Dermis microvascular lymphatic vessel endothelial cell (primary cell): Measurements from ENCODE around the gene DNMBP. TPM values are rescaled to one million over a fixed set of nuclear protein-coding genes. Genes with fewer than 3 reads are reported as not detected.
A peak's percentile ranks its signal among the peaks of the same experiment; 100 is the strongest.
"Not testable (repeated sequence)": the region's sequence is repeated elsewhere in the genome, so short reads cannot be mapped to it uniquely, and the experiment has no call there.

Source experiments
- DNase-seq, 2 donors: peaks; one replicate each; pipeline versions ENCODE4 v3.0.0 to v3.0.0-alpha.2; 2010; ENCODE audit warnings: low read depth in 2 of 2
- total RNA-seq: library from RNA; depleted of rRNA; stranded (reverse); fragments of >200 nt; gene quantifications from 2 replicates; pipeline ENCODE4 v1.2.1, GENCODE V29; 2014

The DNMBP gene
- total RNA-seq, 1 donor from 2014 or later: 21.3 TPM

DNA sequence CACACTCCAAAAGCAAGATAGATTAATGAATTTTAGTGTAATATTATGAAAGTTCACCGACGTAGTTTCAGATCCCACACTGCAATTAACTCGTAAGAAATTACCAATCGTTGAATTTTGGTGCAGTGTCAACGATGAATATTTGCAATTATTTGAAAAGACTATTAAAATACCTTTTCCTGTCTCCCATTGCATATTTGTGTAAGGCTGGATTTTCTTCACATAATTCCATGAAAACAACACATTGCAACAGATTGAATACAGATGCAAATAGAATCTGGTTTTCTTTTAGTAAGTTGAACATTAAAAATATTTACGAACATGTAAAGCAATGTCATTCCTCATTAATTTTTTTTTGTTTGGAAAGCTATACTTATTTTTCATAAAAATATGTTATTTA is 50.9 kb downstream of the DNMBP start:
- no peak for DNase-seq

DNA sequence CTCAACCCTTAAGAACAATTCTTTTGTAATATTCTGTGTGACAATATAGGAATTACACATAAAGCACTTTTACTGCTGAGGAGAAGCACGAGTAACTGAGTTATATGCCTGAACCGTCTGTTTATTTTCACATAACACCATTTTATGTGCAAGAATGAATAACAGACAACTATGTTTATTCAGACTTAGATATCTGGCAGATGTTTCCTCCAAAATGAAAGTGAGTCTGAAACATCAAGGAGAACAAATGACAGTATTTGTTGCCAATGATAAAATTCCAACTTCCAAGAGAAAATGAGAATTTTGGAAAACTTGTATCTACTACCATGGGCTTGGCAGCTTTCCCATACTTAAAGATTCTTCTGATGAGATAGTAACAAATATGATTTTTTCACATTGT is 51.4 kb downstream of the DNMBP start:
- peak; percentile 89 to 95 for DNase-seq

DNA sequence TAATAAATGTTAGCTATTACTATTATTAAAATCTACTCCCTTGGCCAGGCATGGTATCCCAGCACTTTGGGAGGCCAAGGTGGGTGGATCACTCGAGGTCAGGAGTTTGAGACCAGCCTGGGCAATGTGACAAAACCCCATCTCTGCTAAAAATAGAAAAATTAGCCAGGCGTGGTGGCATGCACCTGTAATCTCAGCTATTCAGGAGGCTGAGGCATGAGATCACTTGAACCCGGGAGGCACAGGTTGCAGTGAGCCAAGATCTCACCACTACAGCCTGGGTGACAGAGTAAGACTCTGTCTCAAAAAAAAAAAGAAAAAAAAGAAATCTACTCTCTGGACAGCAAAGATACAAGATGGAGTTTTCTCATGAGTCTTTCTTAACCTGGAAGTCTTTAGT is 56.2 kb downstream of the DNMBP start:
- DNase-seq: not testable (repeated sequence)

DNA sequence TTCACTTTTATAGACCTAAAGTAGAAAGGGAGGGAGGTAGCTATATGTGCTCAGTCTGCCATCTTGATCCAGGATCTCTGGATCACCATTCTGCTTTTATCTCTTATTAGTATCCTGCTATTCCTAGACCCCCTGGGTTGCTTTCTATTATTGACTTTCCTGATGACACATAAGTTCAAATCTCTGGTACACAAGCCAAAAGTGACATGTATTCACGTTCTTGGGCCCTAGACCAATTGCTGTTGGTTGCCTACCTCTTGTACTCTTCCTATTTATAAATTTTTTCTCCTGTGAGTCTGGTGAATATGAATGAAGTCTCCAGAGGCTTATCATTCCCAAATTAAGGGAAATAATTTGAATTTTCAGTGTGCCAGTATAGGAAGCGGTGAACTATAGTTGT is 56.9 kb downstream of the DNMBP start:
- no peak for DNase-seq

DNA sequence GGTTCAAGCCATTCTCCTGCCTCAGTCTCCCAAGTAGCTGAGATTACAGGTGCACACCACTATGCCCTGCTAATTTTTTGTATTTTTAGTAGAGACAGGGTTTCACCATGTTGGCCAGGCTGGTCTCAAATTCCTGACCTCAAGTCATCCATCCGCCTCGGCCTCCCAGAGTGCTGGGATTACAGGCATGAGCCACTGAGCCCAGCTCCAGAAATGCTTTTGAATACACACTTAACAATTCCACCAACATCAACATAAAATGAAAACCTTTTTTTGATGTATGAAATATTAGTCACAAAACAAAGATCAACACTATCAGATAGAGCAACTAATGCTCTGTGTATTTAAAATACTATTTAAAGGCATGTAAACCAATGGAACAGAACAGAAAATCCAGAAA is 63.7 kb downstream of the DNMBP start:
- peak in 1 of 2 donors; percentile 59 for DNase-seq

DNA sequence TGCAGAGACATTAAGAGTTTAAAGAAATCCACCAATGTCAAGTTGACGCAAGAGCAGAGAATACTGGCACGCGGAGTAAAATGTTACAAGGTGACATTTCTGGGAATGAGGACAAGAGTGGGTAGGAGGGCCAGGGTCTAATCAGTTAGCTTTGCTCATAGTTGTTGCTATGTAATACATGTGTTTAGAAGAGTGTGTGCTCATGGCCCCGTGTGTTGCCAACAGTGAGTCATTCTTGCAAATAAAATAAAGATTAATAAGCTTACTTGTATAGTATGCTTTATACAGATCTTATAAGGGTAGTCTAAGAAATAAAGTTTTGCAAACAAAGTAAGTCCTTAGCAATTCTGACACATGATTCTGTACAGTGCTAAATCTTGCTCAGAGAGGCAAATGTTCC is 64.5 kb downstream of the DNMBP start:
- DNase-seq: peak; percentile 58 to 88

DNA sequence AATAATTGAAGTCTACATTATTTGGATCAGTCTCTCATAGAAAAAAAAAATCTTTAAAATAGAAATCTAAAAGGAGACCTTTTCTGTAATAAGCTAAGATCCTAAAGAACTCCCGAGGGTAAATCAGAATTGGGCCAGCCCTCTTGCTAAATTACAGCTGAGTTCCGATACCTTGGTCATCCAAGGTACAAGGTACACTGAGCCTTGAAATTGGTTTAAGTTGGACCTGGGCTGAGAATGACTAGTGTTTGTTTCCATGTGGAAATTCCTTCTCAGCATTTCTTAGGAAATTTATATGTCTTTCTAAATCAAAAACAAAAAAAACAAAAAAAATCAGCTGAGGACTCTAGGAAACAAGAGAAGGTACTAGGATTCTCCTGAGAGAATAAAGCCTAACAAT is 64.9 kb downstream of the DNMBP start:
- DNase-seq: no peak

DNA sequence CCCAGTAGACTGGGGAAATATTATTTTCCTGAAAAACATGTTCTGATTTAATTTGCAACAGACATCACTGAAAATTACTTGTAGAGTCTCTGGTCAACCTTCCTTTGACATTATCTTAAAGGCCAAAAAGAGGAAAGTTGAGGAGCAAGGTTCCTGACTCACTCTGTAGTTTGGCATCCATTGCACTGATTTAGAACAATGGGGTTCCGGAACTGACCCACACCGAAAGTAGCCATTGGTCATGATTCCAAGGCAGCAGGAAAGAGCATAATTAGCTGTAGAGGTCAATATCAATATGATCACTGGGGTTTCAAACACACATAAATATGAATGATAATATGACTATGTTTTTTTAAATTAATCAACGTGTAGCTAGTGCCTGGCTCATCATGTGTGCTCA is 65.8 kb downstream of the DNMBP start:
- peak in 1 of 2 donors; percentile 64 for DNase-seq

DNA sequence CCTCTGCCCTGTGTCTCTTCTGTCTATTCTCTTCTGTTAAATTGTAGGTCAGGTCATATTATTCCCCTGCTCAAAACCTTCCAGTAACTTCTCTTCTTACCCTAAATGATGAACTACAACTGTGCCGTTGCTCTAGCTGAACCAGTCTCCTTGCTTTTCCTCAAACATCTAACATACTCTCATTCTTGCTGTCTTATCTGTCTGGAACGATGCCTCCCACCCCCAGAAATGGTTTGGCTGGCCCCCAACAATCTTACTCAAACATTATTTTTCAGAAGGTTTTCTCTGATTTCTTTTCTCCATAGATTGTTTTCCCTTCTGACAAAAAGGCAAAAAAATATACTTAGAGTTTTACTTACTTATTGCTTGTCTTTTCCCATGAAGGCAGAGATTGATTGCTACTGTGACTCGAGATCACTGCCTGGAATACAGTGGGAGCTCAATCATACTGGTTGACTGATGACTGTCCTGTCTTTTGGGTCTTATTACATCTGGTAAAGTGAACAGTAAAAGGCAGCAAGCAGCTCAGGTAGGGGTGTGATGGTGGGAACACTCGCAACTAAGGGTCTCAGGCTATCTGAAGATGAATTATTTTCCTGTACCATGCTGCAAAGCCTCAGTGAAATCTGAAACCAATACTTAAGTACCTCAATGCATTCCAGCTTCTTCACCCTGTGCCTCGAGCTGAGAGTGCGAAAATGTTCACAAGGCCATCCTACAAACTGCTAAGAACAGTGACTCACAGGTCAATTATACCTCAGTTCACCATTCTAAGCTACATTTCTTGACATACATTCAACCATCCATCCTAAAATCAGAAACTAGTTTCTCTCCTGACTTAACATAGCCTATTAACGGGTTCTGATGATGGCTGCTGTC is 67.6 kb downstream of the DNMBP start:
- DNase-seq: no peak

DNA sequence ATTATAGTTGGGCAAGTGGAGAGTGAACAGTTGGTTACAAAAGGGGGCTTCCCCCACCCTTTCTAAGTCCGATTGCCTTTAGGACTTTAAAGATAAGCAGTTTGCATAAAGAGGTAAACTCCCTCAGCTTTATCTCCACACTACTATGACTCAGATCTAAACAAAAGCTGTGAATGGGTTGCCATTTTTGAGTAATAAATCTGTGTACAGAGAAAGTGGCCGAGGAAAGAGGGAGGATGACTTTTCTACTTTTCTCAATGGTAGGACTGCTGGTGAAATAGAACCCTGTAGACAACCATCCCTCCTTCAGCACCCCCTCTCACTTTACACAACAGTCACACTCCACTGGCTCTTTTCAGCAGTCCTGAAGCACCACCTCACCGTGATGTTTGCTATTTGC is 71.2 kb downstream of the DNMBP start:
- no peak for DNase-seq

DNA sequence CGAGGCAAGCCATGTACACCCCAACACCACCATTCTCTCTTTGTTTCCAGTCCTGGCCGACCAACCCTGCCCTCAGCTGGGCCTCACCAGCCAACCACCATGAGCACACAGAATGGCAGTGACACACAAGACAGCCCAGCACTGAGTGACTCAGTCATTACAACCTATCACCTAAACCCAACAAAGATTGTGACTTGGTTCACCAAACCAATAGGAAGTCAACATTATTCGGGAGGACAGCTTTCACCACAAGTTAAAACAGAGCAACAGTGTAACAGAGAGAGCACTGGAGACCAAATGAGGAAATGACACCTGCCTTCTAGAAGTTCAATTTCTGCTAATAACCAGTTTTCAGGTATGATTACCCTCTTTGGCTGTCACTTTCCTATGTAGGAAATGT is 72.1 kb downstream of the DNMBP start:
- DNase-seq: no peak

DNA sequence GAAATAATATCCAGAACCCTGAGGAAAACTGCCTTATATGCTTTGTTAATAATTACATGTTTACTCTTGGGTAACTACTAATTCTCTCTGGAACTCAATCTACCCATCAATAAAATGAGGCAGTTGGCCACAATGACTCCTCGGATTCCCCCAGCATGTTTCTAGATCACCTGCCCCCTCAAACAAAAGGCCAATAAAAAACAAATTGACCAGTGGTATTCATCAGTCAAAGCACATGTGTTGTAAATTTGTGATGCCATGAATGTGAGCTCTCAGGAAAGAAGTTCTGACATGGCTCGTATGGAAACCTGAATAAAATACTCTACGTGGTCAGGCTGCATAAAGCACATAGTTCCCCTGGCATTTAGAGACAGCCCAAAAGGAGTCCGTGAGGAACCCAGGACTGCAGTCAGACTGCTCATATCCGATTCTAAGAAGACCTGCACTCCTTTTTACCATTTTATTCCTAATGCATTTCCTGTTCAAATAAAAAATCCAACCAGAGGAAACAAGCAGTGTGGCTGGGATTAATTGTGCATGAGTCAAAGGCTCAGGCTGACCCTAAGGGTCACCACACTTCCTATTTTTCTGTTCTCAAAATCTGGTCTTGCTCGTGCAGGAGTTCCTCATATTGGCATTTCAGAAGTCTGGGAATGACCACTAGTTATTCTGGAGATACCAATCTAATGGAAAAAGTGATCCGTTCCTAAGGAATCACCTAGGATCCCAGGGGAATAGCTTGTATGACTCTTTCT is 77.4 kb downstream of the DNMBP start:
- peak in 1 of 2 donors; percentile 44 for DNase-seq

DNA sequence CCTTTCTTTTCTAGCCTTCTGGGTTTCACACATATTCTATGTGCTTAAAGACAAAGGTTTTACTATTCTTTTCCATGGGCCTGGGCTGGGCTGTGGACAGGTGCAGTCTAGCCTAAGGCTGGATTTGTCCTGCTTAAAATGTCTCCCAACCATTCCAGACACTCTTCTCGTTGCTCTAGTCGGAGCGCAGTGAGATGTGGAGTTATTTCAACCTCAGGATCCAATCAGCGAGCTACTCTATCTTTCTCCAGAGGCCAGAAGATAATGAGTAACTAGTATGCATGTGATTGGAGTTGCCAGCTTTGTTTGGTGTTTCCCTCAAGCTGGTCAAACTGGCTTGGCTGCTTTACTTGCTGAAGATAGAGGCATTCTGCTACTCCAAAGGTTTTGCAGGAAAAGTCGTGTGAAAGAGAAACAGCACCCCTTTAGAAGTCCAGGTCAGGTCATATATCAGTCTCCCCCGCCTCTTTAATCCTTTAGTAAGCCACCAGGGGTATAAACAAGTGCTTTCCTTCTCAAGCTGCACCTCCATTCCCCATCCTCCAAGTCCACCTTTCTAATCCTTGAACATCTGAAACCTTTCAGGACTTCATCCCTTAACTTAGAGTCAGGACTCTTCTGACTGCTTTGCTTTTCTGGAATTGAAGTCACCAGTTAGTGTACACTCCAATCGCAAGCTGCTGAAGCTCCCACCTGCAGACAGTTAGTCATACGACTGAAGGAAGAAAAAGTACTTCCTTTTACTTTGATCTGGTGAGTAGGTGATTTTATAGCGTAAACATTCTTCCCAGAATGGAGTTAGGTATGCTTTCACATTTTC is 78.8 kb downstream of the DNMBP start:
- peak in 1 of 2 donors; percentile 72 for DNase-seq

DNA sequence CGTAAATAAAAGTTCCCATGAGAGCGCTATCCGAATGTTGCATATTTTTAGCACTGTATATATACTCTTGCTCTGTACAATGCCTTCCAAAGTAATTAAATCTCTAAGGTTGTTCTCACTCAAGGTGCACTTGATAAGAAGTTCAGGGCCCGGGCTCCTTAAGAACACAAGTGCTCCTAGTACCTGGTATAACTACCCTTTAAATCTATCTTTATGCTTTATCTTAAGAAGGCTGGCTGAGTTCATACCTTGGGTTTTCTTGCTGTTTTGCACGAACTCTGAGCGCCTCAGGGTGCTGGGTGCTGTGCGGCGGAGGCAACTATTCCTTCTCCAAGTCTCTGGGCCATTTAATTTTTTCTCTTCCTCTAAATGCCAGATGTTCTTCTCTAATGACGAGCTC is 80.4 kb downstream of the DNMBP start:
- no peak for DNase-seq

DNA sequence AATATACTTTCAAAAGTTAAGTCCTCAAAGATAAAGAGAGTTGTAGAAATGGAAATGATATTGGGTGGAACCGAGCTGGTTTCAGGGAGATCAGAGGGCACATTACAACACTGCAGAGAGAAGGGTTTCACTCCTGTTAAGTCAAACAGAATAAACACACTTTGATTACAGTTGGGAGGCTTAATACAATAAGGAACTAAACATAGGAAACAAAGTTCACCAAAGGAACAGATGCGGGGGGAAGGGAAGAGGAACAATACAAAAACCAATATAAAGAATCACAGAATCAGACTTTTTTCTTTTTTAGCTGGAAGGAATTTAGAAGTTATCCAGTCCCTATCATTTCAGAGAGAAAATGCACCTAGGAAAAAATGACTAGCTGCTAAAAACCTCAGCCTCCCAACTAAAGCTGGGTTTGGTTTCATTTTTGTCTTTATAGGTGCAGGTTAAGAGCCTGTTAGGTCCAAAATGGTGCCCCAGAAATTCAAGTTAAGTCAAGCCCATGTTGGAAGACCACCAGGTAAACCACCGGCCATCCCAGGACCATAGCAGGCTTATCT is 81.9 kb downstream of the DNMBP start:
- peak in 1 of 2 donors; percentile 54 for DNase-seq

DNA sequence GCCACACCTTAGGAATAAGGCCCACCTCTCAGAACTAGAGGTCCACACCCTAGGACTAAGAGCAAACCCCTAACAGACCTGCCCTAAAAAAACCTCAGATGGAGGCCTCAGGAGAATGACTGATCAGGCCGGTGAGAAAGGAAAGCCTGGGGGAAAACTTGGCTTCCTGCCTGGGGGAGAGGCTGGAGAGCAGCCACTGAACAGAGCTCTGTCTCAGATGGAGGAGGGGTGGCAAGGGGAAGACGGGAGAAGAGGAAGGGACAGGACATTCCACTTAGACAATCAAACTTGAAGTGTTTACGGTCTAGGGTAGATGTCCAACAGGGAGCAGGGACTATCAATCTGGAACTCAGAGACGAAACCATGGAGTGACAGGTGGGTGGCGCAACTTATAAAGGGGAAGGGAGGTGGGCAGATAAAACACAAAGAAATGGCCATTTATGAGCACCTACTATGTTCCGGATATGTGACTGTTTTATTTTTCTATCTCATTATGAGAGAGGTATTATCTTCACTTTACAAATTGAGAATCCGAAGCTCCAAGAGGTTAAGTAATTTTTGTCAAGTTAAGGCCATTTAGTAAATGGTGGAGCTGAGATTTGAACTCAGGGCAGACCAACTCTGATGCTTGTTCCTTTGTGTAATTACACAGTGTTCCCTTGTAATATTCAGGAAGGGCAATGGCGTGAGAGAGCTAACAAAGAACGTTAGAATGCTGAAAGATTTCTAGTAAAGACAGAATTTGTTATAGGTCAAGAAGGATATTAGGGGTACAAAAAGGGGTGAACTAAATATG is 82.6 kb downstream of the DNMBP start:
- peak in 1 of 2 donors; percentile 92 for DNase-seq

DNA sequence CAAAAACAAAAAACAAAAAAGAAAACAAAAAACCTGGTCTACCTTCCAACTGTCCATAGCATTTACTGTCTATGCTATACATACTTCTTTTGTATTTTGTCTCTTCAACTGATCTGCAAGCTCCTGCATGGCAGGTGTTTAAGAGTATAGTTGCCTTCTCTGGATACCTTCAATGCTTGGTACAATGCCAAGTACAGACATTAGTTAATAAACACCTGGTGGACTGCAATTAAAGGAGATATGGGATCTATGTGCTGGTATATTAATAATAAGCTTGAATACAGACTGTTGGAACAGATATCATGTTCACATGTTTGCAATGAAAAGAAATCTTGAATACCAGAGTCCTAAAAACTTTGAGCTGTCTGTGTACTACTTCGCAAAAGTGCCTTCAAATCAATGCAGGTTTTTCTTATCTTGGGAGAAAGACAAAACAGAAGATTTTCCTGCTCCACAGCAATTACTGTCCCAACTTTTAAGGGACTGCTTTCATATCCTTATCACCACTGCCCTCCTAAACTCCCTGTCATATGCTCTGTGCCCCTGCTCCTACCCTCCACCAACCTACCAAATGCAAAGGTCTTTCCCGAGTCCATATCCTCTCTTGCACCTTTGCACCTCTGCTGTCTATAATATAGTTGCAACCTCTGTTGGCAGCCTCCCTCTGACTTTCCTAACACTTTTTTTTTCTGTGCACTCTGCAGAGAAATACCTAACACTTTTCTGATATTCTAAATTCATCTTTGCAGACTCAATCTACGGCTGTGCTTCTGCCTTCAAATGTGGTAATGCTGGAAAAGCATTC is 85.1 kb downstream of the DNMBP start:
- DNase-seq: no peak

DNA sequence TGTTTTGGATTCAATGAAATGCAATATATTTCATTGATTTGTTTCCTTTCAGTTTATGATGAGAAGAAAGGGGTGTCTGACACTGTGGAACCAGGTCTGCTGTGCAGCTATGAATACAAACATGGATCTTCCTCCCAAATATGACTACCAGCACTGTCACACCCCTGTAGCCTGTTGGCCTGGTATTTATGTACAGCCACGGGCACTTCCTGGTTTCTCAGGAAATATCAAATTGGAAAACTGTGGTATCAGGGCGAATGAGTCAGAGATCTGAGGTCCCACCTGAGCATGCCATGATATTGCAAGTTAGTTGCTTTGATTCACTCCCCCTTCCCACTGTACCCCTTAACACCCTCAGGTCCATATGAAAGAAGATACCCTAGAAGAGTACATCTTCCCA is 87.8 kb downstream of the DNMBP start:
- DNase-seq: peak; percentile 68 to 74

DNA sequence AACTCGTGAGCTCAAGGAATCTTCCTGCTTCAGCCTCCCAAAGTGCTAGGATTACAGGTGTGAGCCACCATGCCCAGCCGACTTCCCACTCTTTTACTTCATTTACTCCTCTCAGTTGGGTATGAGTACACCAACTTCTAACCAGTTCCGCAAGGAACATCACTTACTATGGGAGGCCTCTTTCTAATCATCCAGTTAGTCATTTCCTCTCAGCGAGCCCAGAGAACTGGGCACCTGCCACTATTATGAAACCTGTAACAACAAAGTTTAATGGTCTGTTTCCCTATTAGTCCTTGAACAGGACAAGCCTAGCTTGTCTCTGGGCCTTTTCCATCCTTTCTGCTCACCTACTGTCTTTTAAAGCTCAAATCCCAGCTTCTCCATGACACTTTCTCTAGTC is 88.8 kb downstream of the DNMBP start:
- peak; percentile 89 to 96 for DNase-seq

DNA sequence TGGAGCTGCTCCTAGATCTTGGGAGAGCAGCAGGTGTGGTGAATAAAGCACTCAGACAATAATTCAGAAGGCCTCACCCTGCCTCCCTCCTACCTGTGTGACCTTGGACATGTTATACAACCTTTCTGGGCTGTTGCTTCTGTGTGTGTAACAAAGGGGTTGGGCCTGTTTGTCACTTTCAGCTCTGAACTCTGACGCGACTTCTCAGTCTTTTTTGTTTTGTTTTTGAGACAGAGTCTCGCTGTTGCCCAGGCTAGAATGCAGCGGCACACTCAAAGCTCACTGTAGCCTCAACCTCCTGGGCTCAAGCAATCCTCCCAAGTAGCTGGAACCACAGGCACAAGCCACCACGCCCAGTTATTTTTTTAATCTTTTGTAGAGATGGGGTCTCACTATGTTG is 89.3 kb downstream of the DNMBP start:
- DNase-seq: no peak
